DND-41 (cell line): ENCODE results near the gene ELAVL2.

Experiments
- ATAC-seq: fragments of 200-7000 bp; cut with Tn5 transposase; 3 replicates; pipeline ENCODE4 v1.9.1; 2021; ENCODE audit warnings: low read depth; ENCODE audit not compliant: insufficient read depth
- DNase-seq: peaks from one replicate; pipeline ENCODE4 v3.0.0-alpha.2; 2020
- H2AFZ ChIP-seq: 2 replicates; pipeline ENCODE4 v1.6.0; 2012; ENCODE audit warnings: low read depth, low read length
- H3K27ac ChIP-seq: 2 replicates; pipeline ENCODE4 v1.5.1; 2012; ENCODE audit warnings: low read length, inconsistent platforms
- H3K27me3 ChIP-seq: fragments of 200-600 bp; sonication (generic); 2 replicates; pipeline ENCODE4 v1.6.0; 2012; ENCODE audit warnings: low read length, mild to moderate bottlenecking, inconsistent platforms; ENCODE audit not compliant: insufficient read depth, poor library complexity
- H3K36me3 ChIP-seq: 2 replicates; pipeline ENCODE4 v1.5.1; 2012; ENCODE audit warnings: low read length, inconsistent platforms; ENCODE audit not compliant: insufficient read depth
- H3K4me1 ChIP-seq: 2 replicates; pipeline ENCODE4 v1.5.1; 2012; ENCODE audit warnings: mild to moderate bottlenecking, low read length; ENCODE audit not compliant: insufficient read depth
- H3K4me2 ChIP-seq: 2 replicates; pipeline ENCODE4 v1.6.0; 2012; ENCODE audit warnings: mild to moderate bottlenecking, moderate library complexity, low read length, inconsistent platforms; ENCODE audit not compliant: insufficient read depth
- H3K4me3 ChIP-seq, 2 experiments: fragments of 200-600 bp in 1 of 2; shearing (Covaris generic) in 1 of 2; 2 replicates each; pipeline ENCODE4 v1.5.1; 2012 to 2016; ENCODE audit warnings: inconsistent platforms in 2 of 2, low read length in 2 of 2, mild to moderate bottlenecking in 2 of 2, low read depth in 1 of 2, moderate library complexity in 1 of 2
- H3K79me2 ChIP-seq: 2 replicates; pipeline ENCODE4 v1.6.0; 2012; ENCODE audit warnings: low read length, inconsistent platforms; ENCODE audit not compliant: insufficient read depth
- H3K9ac ChIP-seq: 2 replicates; pipeline ENCODE4 v1.6.0; 2012; ENCODE audit warnings: low read depth, mild to moderate bottlenecking, inconsistent platforms, low read length, moderate library complexity
- H3K9me3 ChIP-seq: 2 replicates; pipeline ENCODE4 v1.5.1; 2012; ENCODE audit warnings: low read length, moderate library complexity, mild to moderate bottlenecking, inconsistent platforms; ENCODE audit not compliant: insufficient read depth, severe bottlenecking
- H4K20me1 ChIP-seq: 2 replicates; pipeline ENCODE4 v1.6.0; 2012; ENCODE audit warnings: low read length; ENCODE audit not compliant: insufficient read depth
- CTCF ChIP-seq: IDR thresholded peaks from 2 replicates; pipeline ENCODE4 v1.5.1; 2012; ENCODE audit warnings: borderline replicate concordance, low read length, moderate library complexity, mild to moderate bottlenecking; ENCODE audit not compliant: poor library complexity, severe bottlenecking; ENCODE audit errors: extremely low read depth
- EZH2 ChIP-seq: IDR thresholded peaks from 3 replicates; pipeline ENCODE4 v1.6.1; 2012; ENCODE audit warnings: borderline replicate concordance, low read depth, mild to moderate bottlenecking, moderate library complexity, low read length, inconsistent platforms; ENCODE audit not compliant: severe bottlenecking

Gene ELAVL2

GRCh38 chr9:23790351-23791260 is 35.4 kb downstream of the ELAVL2 start:
- Histone ChIP-seq H2AFZ (no peak overlapping the region), H3K9me3 (no peaks in the 10 kb centered on the region), H3K9ac (no peak overlapping the region), H4K20me1 (no peaks in the 10 kb centered on the region), H3K27ac (no peak overlapping the region), H3K79me2 (no peaks in the 10 kb centered on the region), H3K4me1 (no peaks in the 10 kb centered on the region), H3K27me3 (no peaks in the 10 kb centered on the region), H3K4me3 (no peak overlapping the region), H3K36me3 (no peaks in the 10 kb centered on the region), H3K4me2 (no peak overlapping the region)
- DNase-seq (no peak), ATAC-seq (no peak)
- TF ChIP-seq EZH2 = no peak
- TF ChIP-seq CTCF = no peak

- no peak for ATAC-seq
- H3K36me3 ChIP-seq = no peaks in the 10 kb centered on the region
- H3K9ac ChIP-seq = no peak overlapping the region
Observed at GRCh38 chr9:23789529-23790254, 36.3 kb downstream of the ELAVL2 start.

GRCh38 chr9:23784962-23785361 is 41.1 kb downstream of the ELAVL2 start:
- no peak for DNase-seq

More at GRCh38 chr9:23789529-23790254, 36.3 kb downstream of the ELAVL2 start:
- Histone ChIP-seq H3K4me1 (no peaks in the 10 kb centered on the region), H4K20me1 (no peaks in the 10 kb centered on the region), H3K79me2 (no peaks in the 10 kb centered on the region), H2AFZ (no peak overlapping the region), H3K4me3 (no peak overlapping the region), H3K4me2 (no peak overlapping the region), H3K9me3 (no peaks in the 10 kb centered on the region), H3K27me3 (no peaks in the 10 kb centered on the region), H3K27ac (no peak overlapping the region)
- DNase-seq = no peak
- TF ChIP-seq CTCF = no peak
- no peak for TF ChIP-seq EZH2

More at GRCh38 chr9:23784962-23785361, 41.1 kb downstream of the ELAVL2 start:
- Histone ChIP-seq H3K9ac (no peak overlapping the region), H3K4me2 (no peak overlapping the region), H2AFZ (no peak overlapping the region), H3K27me3 (no peaks in the 10 kb centered on the region), H3K9me3 (no peaks in the 10 kb centered on the region), H3K27ac (no peak overlapping the region), H3K4me1 (no peaks in the 10 kb centered on the region), H3K36me3 (no peaks in the 10 kb centered on the region), H4K20me1 (no peaks in the 10 kb centered on the region), H3K4me3 (no peak overlapping the region), H3K79me2 (no peaks in the 10 kb centered on the region)
- ATAC-seq = no peak
- no peak for TF ChIP-seq EZH2
- no peak for TF ChIP-seq CTCF
